Spleen (tissue), 7 donors: ENCODE results near the gene KRT84.

Experiments used
- POLR2A ChIP-seq, 3 donors: fragments of 450-650 bp; IDR thresholded peaks; one replicate each; pipeline ENCODE4 v1.5.1; 2017; ENCODE audit warnings: antibody characterized with exemption in 3 of 3, mild to moderate bottlenecking in 1 of 3
- TF ChIP-seq, protein P1 (sequence below), 11 experiments: fragments of 200-600 bp in 7 of 11; fragments of 450-650 bp in 4 of 11; sonication (generic) in 4 of 11; IDR thresholded peaks in 8 of 11; conservative IDR thresholded peaks in 3 of 11; 1 replicate in 7 of 11; 2 replicates in 4 of 11; pipeline versions ENCODE4 v1.4.0 to v1.8.0; 2016 to 2021; ENCODE audit warnings: antibody characterized with exemption in 11 of 11, inconsistent platforms in 4 of 11, mild to moderate bottlenecking in 1 of 11
- donor health status: DM: no; HTN: no; CAD: no; lungs with moderate emphysema.
- donor health status: DM: no; HTN: no; CAD: no.
- donor health status: DM: no; HTN: no; CAD: no.

DNA sequence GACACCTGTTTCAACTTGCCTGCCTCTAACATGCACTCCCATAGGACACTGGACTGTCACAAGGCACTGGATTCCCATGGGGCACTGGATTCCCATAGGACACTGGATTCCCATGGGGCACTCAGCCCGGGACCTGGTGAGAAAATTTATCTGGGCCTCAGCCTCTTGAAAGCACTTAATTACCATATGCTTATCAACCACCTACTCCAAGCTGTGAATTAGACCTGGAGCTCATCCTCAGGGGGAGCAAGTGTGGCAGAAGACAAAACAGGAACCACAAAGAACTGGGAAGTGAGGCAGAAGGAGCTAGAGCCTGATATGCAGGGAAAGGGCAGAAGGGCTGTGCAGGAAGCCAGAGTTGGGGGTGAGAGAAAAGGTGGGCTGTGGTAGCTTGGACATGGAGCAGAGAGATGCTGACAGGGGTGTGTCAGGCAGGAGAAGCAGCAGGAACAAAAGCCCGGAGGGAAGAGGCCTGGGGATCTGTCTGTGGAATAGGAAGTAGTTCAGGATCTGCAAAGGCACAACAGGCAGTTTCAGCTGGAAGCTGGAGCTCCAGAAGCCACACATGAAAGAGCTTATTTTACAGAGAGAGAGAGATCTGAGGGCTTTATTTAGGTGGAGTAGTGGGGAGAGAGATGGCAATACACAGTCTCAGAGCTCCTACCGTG, 17.6 kb upstream of the KRT84 start:
- TF ChIP-seq, protein P1, sequence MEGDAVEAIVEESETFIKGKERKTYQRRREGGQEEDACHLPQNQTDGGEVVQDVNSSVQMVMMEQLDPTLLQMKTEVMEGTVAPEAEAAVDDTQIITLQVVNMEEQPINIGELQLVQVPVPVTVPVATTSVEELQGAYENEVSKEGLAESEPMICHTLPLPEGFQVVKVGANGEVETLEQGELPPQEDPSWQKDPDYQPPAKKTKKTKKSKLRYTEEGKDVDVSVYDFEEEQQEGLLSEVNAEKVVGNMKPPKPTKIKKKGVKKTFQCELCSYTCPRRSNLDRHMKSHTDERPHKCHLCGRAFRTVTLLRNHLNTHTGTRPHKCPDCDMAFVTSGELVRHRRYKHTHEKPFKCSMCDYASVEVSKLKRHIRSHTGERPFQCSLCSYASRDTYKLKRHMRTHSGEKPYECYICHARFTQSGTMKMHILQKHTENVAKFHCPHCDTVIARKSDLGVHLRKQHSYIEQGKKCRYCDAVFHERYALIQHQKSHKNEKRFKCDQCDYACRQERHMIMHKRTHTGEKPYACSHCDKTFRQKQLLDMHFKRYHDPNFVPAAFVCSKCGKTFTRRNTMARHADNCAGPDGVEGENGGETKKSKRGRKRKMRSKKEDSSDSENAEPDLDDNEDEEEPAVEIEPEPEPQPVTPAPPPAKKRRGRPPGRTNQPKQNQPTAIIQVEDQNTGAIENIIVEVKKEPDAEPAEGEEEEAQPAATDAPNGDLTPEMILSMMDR (IDR thresholded peaks at IDR 0.05 in 8 of 11, conservative IDR thresholded peaks at IDR 0.05 in 3 of 11) = no peak
- no peak for TF ChIP-seq POLR2A (IDR thresholded peaks at IDR 0.05)
